ENCODE results near the gene MBLAC2.

The MBLAC2 gene

DNA sequence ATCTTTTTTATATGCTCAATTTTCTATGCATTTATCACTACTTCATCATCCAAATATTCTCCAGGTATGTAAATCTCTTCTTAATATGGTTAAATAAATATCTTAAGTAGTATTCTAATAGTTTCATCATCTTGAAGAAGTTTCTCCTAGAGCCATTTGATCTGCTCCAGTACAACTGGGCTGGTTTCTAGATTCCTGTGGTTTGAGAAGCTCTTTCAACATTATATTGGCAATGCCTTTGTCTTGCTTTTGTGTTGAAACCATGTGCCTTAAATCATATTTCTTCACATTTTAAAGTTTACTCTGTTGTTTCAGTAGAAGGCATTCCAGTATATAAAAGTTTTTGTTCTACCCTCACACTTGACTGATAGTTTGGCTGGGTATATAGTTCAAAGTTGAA is 27.6 kb downstream of the MBLAC2 start:
- DNase-seq, result no peak

GRCh38 chr5:90440644-90441043 is 33.9 kb downstream of the MBLAC2 start:
- no peak for DNase-seq

DNA sequence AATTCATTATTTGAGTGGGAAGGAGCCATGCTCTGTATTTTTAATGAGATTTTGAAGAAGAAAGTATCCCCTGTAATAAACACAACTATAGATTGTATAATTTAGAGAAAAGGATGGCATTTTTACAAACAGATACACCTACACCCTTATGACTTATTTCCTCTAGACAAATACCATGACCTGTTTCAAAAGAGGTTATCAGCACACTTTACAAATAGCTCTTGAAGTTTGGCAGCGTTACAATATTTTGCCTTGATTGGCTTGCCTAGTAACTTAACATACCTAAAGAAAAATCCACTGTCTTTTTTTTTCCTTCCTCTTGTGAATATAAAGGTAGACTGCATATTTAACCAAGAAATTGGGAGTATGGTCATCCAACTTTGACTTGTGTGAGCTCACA is 36.5 kb downstream of the MBLAC2 start:
- DNase-seq, result no peak

DNA sequence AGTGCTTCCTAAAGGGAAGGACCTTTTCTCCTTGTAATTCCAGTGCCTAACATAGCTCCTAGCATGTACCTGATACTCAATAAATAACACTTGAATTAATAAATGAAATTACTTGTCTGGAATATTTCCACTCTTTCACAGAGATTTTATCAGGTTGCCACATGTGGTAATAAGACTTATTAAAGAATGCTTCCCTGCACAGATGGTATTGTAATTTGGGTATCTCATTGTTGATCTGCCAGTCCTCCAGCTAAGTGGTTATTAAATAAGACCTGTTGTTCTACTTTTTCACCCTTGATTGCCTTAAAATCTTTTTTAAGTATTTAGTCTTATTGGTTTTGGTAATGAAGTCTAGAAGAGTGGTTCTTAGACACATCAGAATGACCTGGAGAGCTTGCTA is 36.9 kb downstream of the MBLAC2 start:
- no peak for DNase-seq

DNA sequence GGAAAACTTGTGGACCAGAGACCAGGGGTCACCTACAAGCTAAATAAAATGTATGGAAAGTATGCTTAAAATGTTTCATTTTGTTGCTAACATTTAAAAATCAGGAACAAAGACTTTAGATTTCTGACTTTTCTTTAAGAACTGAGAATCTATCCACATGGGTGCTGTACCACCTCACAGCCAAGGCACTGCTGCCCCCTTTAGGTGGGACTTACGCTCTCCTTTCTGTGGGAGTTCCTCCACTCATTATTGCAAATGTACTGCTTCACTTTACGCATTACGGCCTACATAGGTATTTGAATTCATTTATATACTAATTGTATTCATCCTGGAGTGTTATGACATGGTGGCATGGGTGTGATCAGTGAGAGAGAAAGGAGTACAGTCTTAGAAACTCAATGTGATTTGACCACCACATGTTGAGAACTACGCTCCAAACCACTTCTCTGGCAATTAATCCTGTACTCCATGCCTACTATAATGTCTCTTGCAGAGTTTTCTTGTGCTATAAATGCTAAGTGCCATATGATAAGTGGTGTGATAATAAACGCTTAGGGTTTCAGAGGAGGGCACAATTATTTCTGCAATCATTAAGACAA is 40.4 kb downstream of the MBLAC2 start:
- peak; percentile 38 for DNase-seq

DNA sequence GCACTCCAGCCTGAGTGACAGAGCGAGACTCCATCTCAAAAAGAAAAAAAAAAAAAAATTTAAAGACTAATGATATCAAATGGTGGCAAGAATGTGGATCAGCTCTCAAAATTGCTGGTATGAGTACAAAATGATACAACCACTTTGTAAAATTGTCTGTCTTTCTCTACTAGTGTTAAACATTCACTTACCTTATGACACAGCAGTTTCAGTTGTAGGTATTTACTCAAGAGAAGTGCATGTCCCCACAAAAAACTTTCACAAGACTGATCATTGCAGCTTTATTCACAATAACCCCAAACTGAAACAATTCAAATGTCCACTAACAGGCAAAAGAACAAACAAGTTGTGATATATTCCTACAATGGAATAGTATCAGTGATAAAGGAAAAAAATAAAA is 50.3 kb downstream of the MBLAC2 start:
- DNase-seq, result peak; percentile 12

- no peak for DNase-seq
Observed at GRCh38 chr5:90421136-90421535, 53.4 kb downstream of the MBLAC2 start.

GRCh38 chr5:90418214-90418613 is 56.4 kb downstream of the MBLAC2 start:
- DNase-seq, result no peak

DNA sequence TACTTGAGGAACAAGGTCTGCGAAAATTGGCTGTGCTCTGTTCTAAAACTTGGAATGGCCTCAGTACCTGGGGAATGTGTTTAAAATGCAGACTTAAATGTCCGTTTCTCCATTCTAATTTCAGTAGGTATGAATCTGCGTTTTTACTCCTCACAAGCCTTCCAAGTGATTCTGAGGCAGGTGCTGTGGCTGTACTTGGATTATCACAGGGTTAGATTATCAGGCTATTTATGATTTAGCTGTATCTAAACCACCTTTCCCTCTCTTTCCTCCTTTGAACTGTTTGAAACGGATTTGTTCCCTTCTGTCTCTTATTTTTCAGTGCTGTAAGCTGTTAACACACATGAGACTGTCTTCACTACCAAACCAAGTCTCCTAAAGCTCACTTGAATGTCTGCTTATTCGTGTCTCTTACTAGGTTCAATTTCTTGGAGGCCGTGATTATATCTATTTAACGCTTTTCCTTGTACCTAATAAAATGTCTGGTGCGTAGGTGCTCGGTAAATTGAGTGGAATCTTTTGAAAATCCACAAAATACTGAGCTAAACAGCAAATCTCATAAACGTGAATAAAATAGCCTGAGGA is 64.3 kb downstream of the MBLAC2 start:
- no peak for DNase-seq

DNA sequence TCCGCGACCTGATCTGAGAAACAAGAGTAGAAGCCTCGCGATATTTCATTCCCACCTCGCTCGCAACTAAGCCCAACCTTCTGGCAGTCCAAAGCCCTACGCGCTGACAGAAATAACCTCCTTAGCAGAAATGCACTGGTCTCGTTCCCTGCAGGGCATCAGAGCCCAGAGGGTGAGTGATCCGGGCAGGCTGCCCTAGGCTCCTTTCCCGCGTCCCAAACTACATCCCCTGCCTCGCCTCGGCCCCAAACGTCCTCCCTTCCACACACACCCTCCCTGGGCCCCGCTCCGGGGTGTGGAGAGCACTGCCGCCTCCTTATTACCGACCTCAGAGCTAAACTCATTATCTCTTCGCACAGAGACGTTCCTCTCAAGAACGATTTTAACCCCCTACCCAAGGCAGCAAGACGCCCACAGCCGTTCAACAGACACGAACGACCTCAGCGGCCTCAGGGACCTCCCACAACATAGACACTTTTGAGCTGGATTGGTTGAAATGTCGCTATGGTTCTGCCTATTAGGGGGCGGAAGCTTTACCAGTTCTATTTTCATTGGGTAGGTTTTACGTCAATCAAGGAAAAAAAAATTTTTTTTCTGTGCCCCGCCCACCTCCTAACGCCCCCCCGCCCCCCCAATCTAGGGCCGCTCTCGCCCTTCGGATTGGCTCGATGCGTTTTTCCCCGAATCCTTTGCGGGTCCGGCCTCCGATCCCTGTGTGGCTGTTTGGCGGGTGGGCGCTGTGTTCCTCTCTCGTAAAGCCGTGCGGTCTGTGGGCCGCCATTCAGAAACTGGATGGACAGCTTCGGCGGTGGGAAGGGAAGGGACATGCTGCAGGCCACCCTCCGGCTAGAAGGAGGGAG is 65.0 kb downstream of the MBLAC2 start, which contains the start of gene CETN3:
CETN3 (minus strand) TSS at position 439 of the 860 bp plus-strand sequence; CDS start at position 344, 95 bp downstream.
- peak; percentile 94 for DNase-seq

GRCh38 chr5:90408571-90409317 is 65.8 kb downstream of the MBLAC2 start:
- no peak for DNase-seq

Measured in activated CD4-positive, alpha-beta T cell treated with anti-CD3 and anti-CD28 coated beads, Interleukin-10, Interleukin-2, amounts not matched to agents 100 ng/mL and 50 ng/mL, durations not matched to agents 16 hours and 8 hours (primary cell).